Ovary (tissue), 3 donors: ENCODE data around the gene KRTAP10-12.

Experiments
- CTCF ChIP-seq, 3 donors: fragments of 450-650 bp in 2 of 3; fragments of 200-600 bp in 1 of 3; IDR thresholded peaks; one replicate each; pipeline versions ENCODE4 v1.5.1 to v1.8.0; 2016 to 2022; ENCODE audit warnings: antibody characterized with exemption in 3 of 3, mild to moderate bottlenecking in 1 of 3
- POLR2A ChIP-seq: fragments of 450-650 bp; IDR thresholded peaks from one replicate; pipeline ENCODE4 v1.6.1; 2017; ENCODE audit warnings: antibody characterized with exemption, mild to moderate bottlenecking, moderate library complexity
- donor health status: DM: no; HTN: no; CAD: no.

DNA sequence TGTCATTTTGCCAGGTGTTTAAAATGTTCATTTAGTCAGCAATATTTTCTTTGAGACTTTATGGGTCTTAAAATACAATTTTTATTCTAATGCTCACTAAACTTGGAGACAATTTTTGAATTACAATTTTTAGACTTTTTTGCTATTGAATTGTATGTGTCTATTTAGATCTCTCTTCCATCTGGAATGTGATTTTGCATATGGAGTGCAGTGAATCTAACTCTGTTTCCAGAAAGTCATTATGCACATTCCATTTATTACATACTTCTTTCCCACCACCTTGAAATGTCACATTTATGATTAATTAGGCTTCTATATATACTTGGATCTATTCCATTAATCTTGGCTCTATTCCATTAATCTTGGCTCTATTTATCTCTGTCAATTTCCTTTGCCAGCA, 20.0 kb downstream of the KRTAP10-12 start:
- TF ChIP-seq POLR2A, result no peak
- no peak for TF ChIP-seq CTCF (IDR thresholded peaks at IDR 0.05)
